ENCODE data around the gene KLHL26.
A peak's percentile ranks its signal among the peaks of the same experiment; 100 is the strongest.
"Not testable (repeated sequence)": the region's sequence is repeated elsewhere in the genome, so short reads cannot be mapped to it uniquely, and the experiment has no call there.

KLHL26 gene

DNA sequence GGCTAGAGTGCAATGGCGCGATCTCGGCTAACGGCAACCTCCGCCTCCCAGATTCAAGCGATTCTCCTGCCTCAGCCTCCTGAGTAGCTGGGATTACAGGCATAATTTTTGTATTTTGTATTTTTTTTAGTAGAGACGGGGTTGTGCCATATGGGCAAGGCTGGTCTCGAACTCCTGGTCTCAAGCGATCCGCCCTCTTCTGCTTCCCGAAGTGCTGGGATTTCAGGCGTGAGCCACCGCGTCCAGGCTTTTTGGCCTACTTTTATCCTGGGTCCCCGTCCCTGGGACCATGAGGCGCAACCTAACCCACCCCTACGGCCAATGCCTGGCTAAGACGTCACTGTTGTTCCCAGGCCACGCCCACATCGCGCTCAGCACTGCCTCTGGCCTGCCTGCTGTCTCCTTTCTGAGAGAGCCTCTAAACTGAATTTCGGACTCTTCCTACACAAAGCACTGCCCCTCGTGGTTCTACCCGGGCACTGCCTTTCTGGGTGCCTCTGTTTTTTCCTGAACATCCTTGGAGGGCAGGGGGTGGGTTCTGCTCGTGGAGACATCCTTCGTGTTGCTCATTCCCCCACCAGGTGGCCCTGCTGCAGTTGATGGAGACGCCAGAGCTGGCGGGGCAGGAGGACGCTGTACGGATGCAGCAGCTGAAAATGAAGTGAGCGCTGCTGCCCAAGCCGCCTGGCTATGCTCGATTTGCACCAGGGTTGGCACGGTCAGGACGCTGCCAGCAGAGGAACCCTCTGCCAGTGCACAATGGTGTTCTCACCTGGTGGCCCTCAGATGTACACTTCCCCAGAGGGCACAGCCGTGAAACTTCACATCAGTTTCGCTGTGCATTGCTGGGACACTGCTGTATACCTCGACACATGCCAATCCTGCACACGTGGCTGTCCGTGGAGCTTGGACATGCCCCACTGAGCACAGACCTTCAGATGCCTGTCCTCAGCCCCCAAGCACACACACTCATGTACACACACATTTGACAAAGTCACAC is 46.3 kb upstream of the KLHL26 start:
- no peak overlapping the region for H3K4me3 ChIP-seq (ENCODE audit: low read length)
- DNase-seq (ENCODE audit: low read depth) = no peak
- TF ChIP-seq, protein P1, sequence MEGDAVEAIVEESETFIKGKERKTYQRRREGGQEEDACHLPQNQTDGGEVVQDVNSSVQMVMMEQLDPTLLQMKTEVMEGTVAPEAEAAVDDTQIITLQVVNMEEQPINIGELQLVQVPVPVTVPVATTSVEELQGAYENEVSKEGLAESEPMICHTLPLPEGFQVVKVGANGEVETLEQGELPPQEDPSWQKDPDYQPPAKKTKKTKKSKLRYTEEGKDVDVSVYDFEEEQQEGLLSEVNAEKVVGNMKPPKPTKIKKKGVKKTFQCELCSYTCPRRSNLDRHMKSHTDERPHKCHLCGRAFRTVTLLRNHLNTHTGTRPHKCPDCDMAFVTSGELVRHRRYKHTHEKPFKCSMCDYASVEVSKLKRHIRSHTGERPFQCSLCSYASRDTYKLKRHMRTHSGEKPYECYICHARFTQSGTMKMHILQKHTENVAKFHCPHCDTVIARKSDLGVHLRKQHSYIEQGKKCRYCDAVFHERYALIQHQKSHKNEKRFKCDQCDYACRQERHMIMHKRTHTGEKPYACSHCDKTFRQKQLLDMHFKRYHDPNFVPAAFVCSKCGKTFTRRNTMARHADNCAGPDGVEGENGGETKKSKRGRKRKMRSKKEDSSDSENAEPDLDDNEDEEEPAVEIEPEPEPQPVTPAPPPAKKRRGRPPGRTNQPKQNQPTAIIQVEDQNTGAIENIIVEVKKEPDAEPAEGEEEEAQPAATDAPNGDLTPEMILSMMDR (conservative IDR thresholded peaks at IDR 0.05; ENCODE audit: low read depth, low read length) = peak; percentile 31

DNA sequence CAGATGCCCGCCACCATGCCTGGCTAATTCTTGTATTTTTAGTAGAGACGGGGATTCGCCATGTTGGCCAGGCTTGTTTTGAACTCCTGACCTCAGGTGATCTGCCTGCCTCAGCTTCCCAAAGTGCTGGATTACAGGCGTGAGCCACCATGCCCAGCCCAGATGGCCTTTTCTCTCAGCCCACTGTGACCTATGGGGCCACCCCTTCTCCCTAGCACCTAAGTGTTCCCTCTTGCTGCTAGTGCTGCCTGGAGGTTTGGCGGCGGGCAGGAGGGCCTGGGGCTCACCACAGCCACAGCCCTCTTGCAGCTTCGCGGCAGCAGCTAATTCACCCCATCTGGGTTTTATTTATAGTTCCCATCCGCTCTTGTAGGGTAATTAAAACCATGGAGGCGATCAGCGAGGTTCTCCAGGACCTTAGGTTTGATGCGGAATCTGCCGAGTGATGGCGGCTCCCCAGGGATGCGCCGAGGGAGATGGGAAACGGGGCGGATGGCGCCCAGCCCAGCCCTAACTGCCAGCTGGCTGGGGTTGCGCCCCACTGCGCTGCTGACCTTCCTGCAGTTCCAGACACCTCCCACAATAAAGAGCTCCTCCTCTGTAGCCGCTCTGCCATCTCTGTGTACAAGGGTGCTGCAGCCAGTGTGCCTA is 45.0 kb upstream of the KLHL26 start:
- TF ChIP-seq, protein P1 (conservative IDR thresholded peaks at IDR 0.05; ENCODE audit: low read depth, low read length) = no peak
- DNase-seq (ENCODE audit: low read depth) = no peak
- H3K4me3 ChIP-seq (ENCODE audit: low read length) = no peak overlapping the region

DNA sequence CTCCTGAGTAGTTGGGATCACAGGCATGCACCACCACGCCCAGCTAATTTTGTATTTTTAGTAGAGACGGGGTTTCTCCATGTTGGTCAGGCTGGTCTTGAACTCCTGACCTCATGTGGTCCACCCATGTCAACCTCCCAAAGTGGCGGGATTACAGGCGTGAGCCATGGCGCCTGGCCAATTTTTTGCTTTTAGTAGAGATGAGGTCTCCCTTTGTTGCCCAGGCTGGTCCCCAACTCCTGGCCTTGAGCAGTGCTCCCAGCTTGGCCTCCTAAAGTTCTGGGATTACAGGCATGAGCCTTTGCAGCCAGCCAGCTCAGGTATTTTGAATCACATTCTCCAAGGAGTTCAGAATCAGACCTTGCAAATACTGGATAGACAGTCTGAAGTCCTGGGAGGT is 44.1 kb upstream of the KLHL26 start:
- H3K4me3 ChIP-seq (ENCODE audit: low read length); DNase-seq (ENCODE audit: low read depth): not testable (repeated sequence)

DNA sequence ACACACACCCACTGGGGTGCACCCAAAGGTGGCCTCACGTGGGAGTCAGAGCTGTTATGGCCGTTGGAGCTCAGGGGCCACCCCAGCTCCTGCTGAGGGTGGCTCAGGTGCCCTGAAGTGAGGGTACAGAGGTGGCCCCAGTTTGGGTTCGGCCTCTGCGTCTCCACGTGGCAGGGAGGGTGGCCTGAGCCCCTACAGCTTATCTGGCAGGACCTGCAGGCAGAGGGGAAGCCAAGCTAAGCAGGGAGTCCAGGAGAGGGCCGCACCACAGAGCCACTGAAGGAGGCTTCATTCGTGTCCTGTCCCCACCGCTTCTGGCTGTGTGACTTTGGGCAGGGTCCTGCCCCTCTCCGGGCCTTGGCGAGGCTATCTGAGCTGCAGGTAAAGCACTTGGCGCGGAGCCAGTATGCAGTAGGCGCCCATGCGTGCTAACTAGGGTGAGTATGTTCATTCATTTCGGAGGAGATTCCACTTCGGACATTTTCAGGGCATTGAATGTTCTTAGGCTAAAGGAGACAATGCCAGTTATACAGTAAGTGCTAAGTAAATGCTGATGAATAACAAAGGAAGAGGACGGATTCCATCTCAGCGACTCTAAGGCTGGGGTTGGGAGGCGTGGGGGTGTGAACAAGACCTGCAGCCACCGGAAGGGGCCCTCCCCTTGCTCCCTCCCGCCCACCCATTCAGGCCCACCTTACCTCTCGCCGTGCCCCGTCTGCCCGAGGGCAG is 43.3 kb upstream of the KLHL26 start:
- DNase-seq (ENCODE audit: low read depth) = no peak
- TF ChIP-seq, protein P1 (conservative IDR thresholded peaks at IDR 0.05; ENCODE audit: low read depth, low read length) = no peak
- no peak overlapping the region for H3K4me3 ChIP-seq (ENCODE audit: low read length)

DNA sequence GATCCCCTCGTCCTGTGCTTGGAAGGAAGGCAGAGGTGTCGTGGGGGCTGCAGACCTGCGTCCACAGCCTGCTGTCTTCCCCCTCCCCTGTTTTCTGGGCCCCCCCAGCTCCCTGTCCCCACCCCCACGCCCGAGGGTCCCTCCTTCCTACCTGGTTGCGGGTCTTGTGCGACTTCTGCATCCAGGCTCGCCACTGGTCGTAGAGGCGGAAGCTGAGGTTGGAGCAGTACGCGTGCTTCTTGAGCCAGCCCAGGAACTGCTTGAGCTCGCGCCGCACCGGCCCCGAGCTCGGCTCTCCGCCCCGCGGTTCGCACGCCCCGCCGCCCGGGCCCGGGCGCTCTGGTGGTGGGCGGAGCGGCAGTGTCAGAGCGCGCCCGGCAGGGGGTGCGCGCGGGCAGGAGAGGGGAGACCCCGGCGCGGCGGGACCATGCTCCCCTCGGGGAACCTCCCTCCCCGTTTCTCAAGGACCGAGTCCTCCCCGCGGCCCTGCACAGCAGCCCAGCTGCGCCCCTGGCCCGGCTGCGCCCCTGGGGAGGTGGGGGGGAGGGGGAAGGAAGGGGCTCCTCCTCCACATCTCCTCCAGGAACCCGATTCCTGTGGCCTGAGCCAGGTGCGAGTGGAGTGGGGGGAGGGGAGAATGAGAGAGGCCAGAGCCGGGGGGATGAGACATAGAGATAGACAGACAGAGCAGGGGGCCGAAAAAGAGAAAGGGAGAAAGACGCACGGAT is 42.6 kb upstream of the KLHL26 start:
- peak overlapping the region; percentile 27 for H3K4me3 ChIP-seq (ENCODE audit: low read length)
- DNase-seq (ENCODE audit: low read depth) = peak; percentile 34
- TF ChIP-seq, protein P1 (conservative IDR thresholded peaks at IDR 0.05; ENCODE audit: low read depth, low read length) = peak; percentile 64

DNA sequence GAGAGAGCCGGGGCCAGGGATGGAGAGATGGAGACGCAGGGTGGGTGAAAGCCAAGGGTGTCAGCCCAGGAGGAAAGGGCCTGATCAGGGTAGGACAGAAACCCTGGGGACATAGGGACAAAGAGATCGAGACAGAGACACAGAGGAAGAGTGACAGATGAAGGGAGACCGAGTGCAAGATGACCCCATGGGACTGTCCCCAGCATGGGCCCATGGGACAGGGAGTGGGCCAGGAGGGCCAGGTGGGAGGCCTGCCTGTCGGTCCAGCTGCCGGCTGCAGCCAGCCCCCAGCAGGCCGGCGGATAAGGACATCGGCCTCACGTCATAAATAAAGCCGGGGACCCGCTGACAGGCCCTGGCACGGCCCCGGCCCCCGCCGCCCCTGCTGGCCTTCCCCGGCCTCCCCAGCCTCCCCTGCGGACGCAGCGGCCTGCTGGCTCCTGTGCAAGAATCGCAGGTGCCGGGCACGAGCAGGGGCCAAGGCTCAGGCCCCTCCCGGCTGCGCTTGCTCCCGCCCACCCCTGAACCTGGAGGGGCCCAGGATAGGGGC is 41.9 kb upstream of the KLHL26 start:
- TF ChIP-seq, protein P1 (conservative IDR thresholded peaks at IDR 0.05; ENCODE audit: low read depth, low read length) = no peak
- peak overlapping the region; percentile 27 for H3K4me3 ChIP-seq (ENCODE audit: low read length)
- DNase-seq (ENCODE audit: low read depth) = no peak
